Upper lobe of left lung (tissue), 6 donors: ENCODE data around the gene CIB4. TPM values are rescaled to one million over a fixed set of nuclear protein-coding genes. Genes with fewer than 3 reads are reported as not detected.

Source experiments
- ATAC-seq, 2 donors: fragments of 200-7000 bp; cut with Tn5 transposase; one replicate each; pipeline ENCODE4 v1.9.1; 2022; ENCODE audit warnings: mild to moderate bottlenecking in 2 of 2, moderate library complexity in 2 of 2; ENCODE audit not compliant: low FRiP score in 2 of 2
- DNase-seq, 2 donors: peaks; one replicate each; pipeline ENCODE4 v3.0.0-alpha.2; 2019 to 2020
- H3K27ac ChIP-seq, 4 donors: fragments of 200-600 bp; sonication (generic); one replicate each; pipeline ENCODE4 v1.5.1; 2016 to 2019
- H3K27me3 ChIP-seq, 4 donors: fragments of 200-600 bp; sonication (generic); one replicate each; pipeline ENCODE4 v1.5.1; 2017 to 2019
- H3K36me3 ChIP-seq, 4 donors: fragments of 200-600 bp; sonication (generic); one replicate each; pipeline ENCODE4 v1.5.1; 2016 to 2019
- H3K4me1 ChIP-seq, 4 donors: fragments of 200-600 bp; sonication (generic); one replicate each; pipeline ENCODE4 v1.5.1; 2018 to 2019
- H3K4me3 ChIP-seq, 4 donors: fragments of 200-600 bp; sonication (generic); one replicate each; pipeline ENCODE4 v1.5.1; 2017 to 2019; ENCODE audit warnings: mild to moderate bottlenecking in 2 of 4, moderate library complexity in 1 of 4
- H3K9me3 ChIP-seq, 4 donors: fragments of 200-600 bp; sonication (generic); one replicate each; pipeline ENCODE4 v1.5.1; 2018 to 2019
- CTCF ChIP-seq, 6 experiments: fragments of 450-650 bp in 4 of 6; fragments of 200-600 bp in 2 of 6; sonication (generic) in 2 of 6; IDR thresholded peaks; one replicate each; pipeline ENCODE4 v1.5.1; 2016 to 2019; ENCODE audit warnings: antibody characterized with exemption in 6 of 6
- EP300 ChIP-seq, 4 donors: sonication (generic); formaldehyde crosslinking; IDR thresholded peaks; one replicate each; pipeline ENCODE4 v1.5.1; 2017; ENCODE audit warnings: antibody characterized with exemption in 4 of 4, control low read depth in 2 of 4
- POLR2A ChIP-seq, 4 donors: fragments of 450-650 bp; IDR thresholded peaks; one replicate each; pipeline ENCODE4 v1.5.1; 2016 to 2017; ENCODE audit warnings: antibody characterized with exemption in 4 of 4, mild to moderate bottlenecking in 2 of 4
- POLR2AphosphoS5 ChIP-seq, 2 donors: sonication (generic); formaldehyde crosslinking; IDR thresholded peaks; one replicate each; pipeline ENCODE4 v1.5.1; 2017; ENCODE audit warnings: antibody characterized with exemption in 2 of 2
- WGBS, 2 donors: methylation state at CpG; one replicate each; pipeline ENCODE4 v1.1.5; 2017 to 2018; 5-methylcytosine and 5-hydroxymethylcytosine counted together
- total RNA-seq, 6 donors: library from RNA; depleted of rRNA in 4 of 6; stranded (reverse); fragments of >200 nt in 4 of 6; gene quantifications; one replicate each; pipeline versions ENCODE4 v1.1.0 to v1.2.1, GENCODE V29; 2016 to 2021
- donor health status: DM: no; HTN: no; CAD: no; lungs with moderate emphysema.
- donor health status: DM: no; HTN: yes; CAD: no; lungs with severe emphysema.

The CIB4 gene
- total RNA-seq, 6 donors from 2014 or later = not detected

GRCh38 chr2:26563686-26564085 is 77.5 kb downstream of the CIB4 start:
- no peak overlapping the region for H3K27ac ChIP-seq
- H3K9me3 ChIP-seq = no peaks in the 10 kb centered on the region
- DNase-seq (no peak), ATAC-seq (no peak)
- no peak for TF ChIP-seq POLR2AphosphoS5 (IDR thresholded peaks at IDR 0.05)
- H3K27me3 ChIP-seq = peaks cover 0 to 23% (median 8%) of the 10 kb centered on the region in 4 donors
- no peak overlapping the region for H3K4me3 ChIP-seq
- H3K36me3 ChIP-seq = no peaks in the 10 kb centered on the region
- 91 to 92% methylated on average over 5 of the region's 5 CpGs for WGBS, 2 donors
- H3K4me1 ChIP-seq = peaks cover 4 to 16% (median 15%) of the 10 kb centered on the region in 4 donors

GRCh38 chr2:26562811-26563645 is 78.1 kb downstream of the CIB4 start:
- H3K36me3 ChIP-seq = no peaks in the 10 kb centered on the region
- 24 to 37% methylated on average over 23 to 28 of the region's 28 CpGs for WGBS, 2 donors
- H3K27ac ChIP-seq = no peak overlapping the region
- H3K27me3 ChIP-seq = peaks cover 0 to 23% (median 11%) of the 10 kb centered on the region in 4 donors
- ATAC-seq = peak in 1 of 2 donors; percentile 36
- peaks cover 4 to 16% (median 15%) of the 10 kb centered on the region in 4 donors for H3K4me1 ChIP-seq
- no peaks in the 10 kb centered on the region for H3K9me3 ChIP-seq
- TF ChIP-seq POLR2A (IDR thresholded peaks at IDR 0.05) = no peak
- no peak for TF ChIP-seq CTCF (IDR thresholded peaks at IDR 0.05)
- no peak for TF ChIP-seq POLR2AphosphoS5 (IDR thresholded peaks at IDR 0.05)
- no peak for TF ChIP-seq EP300 (IDR thresholded peaks at IDR 0.05)
- H3K4me3 ChIP-seq = peak overlapping the region in 3 of 4 donors; percentile 21 to 44 (median 38)
- no peak for DNase-seq

- DNase-seq = peak; percentile 23 to 91
- H3K27me3 ChIP-seq = peaks cover 0 to 23% (median 11%) of the 10 kb centered on the region in 4 donors
- no peak overlapping the region for H3K27ac ChIP-seq
- no peaks in the 10 kb centered on the region for H3K36me3 ChIP-seq
- peak overlapping the region in 3 of 4 donors; percentile 21 to 44 (median 38) for H3K4me3 ChIP-seq
- 16 to 84% methylated on average over 11 to 66 of the region's 69 CpGs for WGBS, 2 donors
- H3K4me1 ChIP-seq = peaks cover 4 to 16% (median 15%) of the 10 kb centered on the region in 4 donors
- H3K9me3 ChIP-seq = no peaks in the 10 kb centered on the region
- ATAC-seq = peak; percentile 41 to 58
- TF ChIP-seq CTCF (IDR thresholded peaks at IDR 0.05) (peak in 3 of 6 experiments; percentile 16 to 41 (median 33)), POLR2A (IDR thresholded peaks at IDR 0.05) (no peak), POLR2AphosphoS5 (IDR thresholded peaks at IDR 0.05) (no peak)
Measured at GRCh38 chr2:26561918-26562810, 79.0 kb downstream of the CIB4 start.

GRCh38 chr2:26561376-26561775 is 79.8 kb downstream of the CIB4 start:
- no peak for ATAC-seq
- WGBS, 2 donors = 94 to 98% methylated on average over 6 to 8 of the region's 8 CpGs
- Histone ChIP-seq H3K4me3 (no peak overlapping the region), H3K27me3 (peaks cover 0 to 23% (median 11%) of the 10 kb centered on the region in 4 donors), H3K4me1 (peaks cover 4 to 16% (median 15%) of the 10 kb centered on the region in 4 donors), H3K36me3 (no peaks in the 10 kb centered on the region), H3K9me3 (no peaks in the 10 kb centered on the region), H3K27ac (no peak overlapping the region)
- TF ChIP-seq POLR2A (IDR thresholded peaks at IDR 0.05) (no peak), POLR2AphosphoS5 (IDR thresholded peaks at IDR 0.05) (no peak), EP300 (IDR thresholded peaks at IDR 0.05) (no peak), CTCF (IDR thresholded peaks at IDR 0.05) (no peak)
- DNase-seq = no peak

- no peak overlapping the region for H3K4me3 ChIP-seq
- peaks cover 0 to 23% (median 11%) of the 10 kb centered on the region in 4 donors for H3K27me3 ChIP-seq
- H3K36me3 ChIP-seq = no peaks in the 10 kb centered on the region
- H3K9me3 ChIP-seq = no peaks in the 10 kb centered on the region
- TF ChIP-seq EP300 (IDR thresholded peaks at IDR 0.05) = no peak
- no peak for TF ChIP-seq CTCF (IDR thresholded peaks at IDR 0.05)
- no peak for TF ChIP-seq POLR2AphosphoS5 (IDR thresholded peaks at IDR 0.05)
- TF ChIP-seq POLR2A (IDR thresholded peaks at IDR 0.05) = no peak
- WGBS, 2 donors = 88 to 100% methylated on average over 3 of the region's 3 CpGs
- DNase-seq (no peak), ATAC-seq (no peak)
- no peak overlapping the region for H3K27ac ChIP-seq
- H3K4me1 ChIP-seq = peaks cover 4 to 16% (median 15%) of the 10 kb centered on the region in 4 donors
Measured at GRCh38 chr2:26560892-26561291, 80.3 kb downstream of the CIB4 start.
